Peyer's patch (tissue), 4 donors: ENCODE results near the gene EDRF1.

Experiments used
- CTCF ChIP-seq, 6 experiments: fragments of 450-650 bp in 4 of 6; fragments of 200-600 bp in 2 of 6; sonication (generic) in 1 of 6; IDR thresholded peaks; one replicate each; pipeline ENCODE4 v1.5.1; 2017 to 2019; ENCODE audit warnings: antibody characterized with exemption in 6 of 6, mild to moderate bottlenecking in 3 of 6, moderate library complexity in 1 of 6
- POLR2A ChIP-seq, 2 donors: fragments of 450-650 bp; IDR thresholded peaks; one replicate each; pipeline ENCODE4 v1.5.1; 2017; ENCODE audit warnings: antibody characterized with exemption in 2 of 2, mild to moderate bottlenecking in 2 of 2, moderate library complexity in 2 of 2

- TF ChIP-seq CTCF (IDR thresholded peaks at IDR 0.05) (no peak), POLR2A (IDR thresholded peaks at IDR 0.05) (no peak)
Measured at GRCh38 chr10:125744909-125745308, 25.4 kb downstream of the EDRF1 start.
